ENCODE data around the gene IL34. TPM values are rescaled to one million over a fixed set of nuclear protein-coding genes. Genes with fewer than 3 reads are reported as not detected.
A peak's percentile ranks its signal among the peaks of the same experiment; 100 is the strongest.

The IL34 gene
- total RNA-seq, 6 donors from 2014 or later = 3.0 to 32.1 (median 14.8) TPM

DNA sequence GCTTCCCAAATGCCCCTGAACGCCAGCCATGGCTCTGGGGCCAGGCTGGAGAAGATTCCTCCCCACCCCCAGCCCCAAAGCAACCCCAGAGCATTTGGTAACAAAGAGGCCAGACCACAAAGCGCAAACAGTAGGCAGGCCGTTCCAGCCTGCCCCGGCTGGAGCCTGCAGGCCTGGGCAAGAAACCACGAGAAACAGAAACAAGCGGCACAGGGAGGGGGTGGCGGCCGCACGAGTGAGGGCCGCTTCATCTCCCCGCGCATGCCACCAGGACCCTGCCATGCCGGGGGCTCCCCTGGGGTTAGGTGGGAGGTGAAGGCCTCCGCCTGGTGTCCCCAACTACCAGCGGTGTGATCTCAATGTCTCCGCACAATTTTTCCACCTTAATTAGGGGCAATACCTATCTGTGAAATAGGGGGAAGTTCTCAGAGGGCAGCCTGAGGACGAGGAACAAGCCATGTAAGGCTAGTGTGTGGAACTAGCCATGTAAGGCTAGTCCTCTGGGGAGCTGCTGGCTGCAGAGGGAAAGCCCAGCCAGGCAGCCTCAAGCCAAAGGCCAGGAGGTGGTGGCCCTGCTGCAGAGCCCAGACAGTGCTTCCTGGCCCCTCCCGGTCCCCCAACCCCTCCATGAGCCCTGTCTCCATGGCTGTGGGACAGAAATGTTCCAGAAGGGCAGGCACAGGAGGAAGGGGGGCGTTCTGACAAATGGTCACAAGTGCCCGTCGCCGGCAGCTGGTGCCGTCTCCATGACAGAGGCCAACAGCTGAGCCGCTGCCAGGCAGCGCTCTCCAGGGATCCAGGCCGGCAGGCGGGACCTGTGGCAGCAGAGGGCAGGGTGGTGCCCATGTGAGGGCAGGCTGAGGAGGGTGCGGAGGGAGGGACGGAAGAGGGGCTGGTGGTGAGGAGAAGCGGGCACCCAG lies 54.0 kb downstream of the IL34 start:
- peaks cover 0 to 5% (median 0%) of the 10 kb centered on the region in 4 donors for H3K36me3 ChIP-seq
- 70 to 82% methylated on average over 14 to 30 of the region's 30 CpGs for WGBS, 2 donors
- no peaks in the 10 kb centered on the region for H3K27me3 ChIP-seq
- peak overlapping the region in 3 of 4 donors; percentile 48 to 74 (median 63) for H3K27ac ChIP-seq
- peaks cover 49 to 70% (median 62%) of the 10 kb centered on the region in 4 donors for H3K4me1 ChIP-seq
- H3K9me3 ChIP-seq = no peaks in the 10 kb centered on the region
- no peak overlapping the region for H3K4me3 ChIP-seq
- TF ChIP-seq POLR2A (IDR thresholded peaks at IDR 0.05) = no peak
- peak in 1 of 2 donors; percentile 26 for TF ChIP-seq POLR2AphosphoS5 (IDR thresholded peaks at IDR 0.05)
- peak in 1 of 2 donors; percentile 76 for DNase-seq
- ATAC-seq (ENCODE audit: low FRiP score in 2 of 2) = no peak

DNA sequence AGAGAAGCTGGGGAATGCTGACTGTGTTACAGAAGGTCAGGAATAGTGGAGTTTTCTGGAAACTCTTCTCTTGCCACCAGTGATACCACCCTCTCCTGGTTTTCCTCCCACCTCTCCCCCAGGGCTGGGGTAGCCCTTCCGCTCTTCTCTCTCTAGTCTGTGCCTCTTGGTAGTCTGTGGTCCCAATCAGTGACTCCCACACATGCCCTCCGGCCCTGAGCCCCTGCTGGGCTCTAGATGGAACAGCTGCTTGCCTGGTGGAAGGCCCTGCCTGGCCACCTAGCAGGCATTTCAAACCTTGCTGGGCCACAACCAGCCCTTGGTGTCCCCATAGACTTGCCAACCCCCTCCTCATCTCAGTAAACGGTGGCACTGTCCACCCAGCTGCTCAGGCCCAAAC lies 54.7 kb downstream of the IL34 start:
- peaks cover 42 to 63% (median 56%) of the 10 kb centered on the region in 4 donors for H3K4me1 ChIP-seq
- H3K27me3 ChIP-seq = no peaks in the 10 kb centered on the region
- H3K36me3 ChIP-seq = peaks cover 0 to 5% (median 0%) of the 10 kb centered on the region in 4 donors
- no peaks in the 10 kb centered on the region for H3K9me3 ChIP-seq
- no peak overlapping the region for H3K4me3 ChIP-seq
- DNase-seq = no peak
- no peak for ATAC-seq (ENCODE audit: low FRiP score in 2 of 2)
- TF ChIP-seq POLR2AphosphoS5 (IDR thresholded peaks at IDR 0.05) = no peak
- no peak for TF ChIP-seq CTCF (IDR thresholded peaks at IDR 0.05)
- peak overlapping the region in 3 of 4 donors; percentile 48 to 74 (median 63) for H3K27ac ChIP-seq
- WGBS, 2 donors = 85% methylated on average over 2 of the region's 3 CpGs

DNA sequence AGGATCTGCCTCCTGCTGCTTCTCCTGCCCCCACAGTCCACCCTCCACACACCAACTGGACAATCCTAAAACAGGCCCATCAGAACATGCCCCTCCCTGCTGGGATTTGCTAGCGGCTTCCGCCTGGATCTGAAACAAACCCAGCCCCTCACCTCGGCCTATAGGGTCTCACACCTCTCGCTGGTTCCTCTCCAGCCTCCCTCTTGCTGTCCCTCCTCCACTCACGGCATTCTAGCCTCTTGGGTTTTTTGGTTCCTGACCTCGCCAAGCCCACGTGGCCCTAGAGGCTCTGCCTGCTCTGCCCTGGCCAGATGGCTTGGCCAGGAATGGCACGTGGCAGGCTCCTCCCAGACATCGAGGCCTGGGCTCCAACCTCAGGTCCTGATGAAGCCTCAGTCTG lies 55.2 kb downstream of the IL34 start:
- ATAC-seq (ENCODE audit: low FRiP score in 2 of 2) (no peak), DNase-seq (no peak)
- TF ChIP-seq EP300 (IDR thresholded peaks at IDR 0.05) (no peak), CTCF (IDR thresholded peaks at IDR 0.05) (no peak), POLR2AphosphoS5 (IDR thresholded peaks at IDR 0.05) (no peak), POLR2A (IDR thresholded peaks at IDR 0.05) (no peak)
- no peak overlapping the region for H3K4me3 ChIP-seq
- WGBS, 2 donors = 87 to 88% methylated on average over 8 to 9 of the region's 9 CpGs
- peaks cover 0 to 5% (median 0%) of the 10 kb centered on the region in 4 donors for H3K36me3 ChIP-seq
- H3K27me3 ChIP-seq = no peaks in the 10 kb centered on the region
- peaks cover 41 to 63% (median 54%) of the 10 kb centered on the region in 4 donors for H3K4me1 ChIP-seq
- peak overlapping the region in 3 of 4 donors; percentile 48 to 74 (median 63) for H3K27ac ChIP-seq
- H3K9me3 ChIP-seq = no peaks in the 10 kb centered on the region

GRCh38 chr16:70701998-70702397 lies 55.6 kb downstream of the IL34 start:
- 89 to 91% methylated on average over 8 of the region's 8 CpGs for WGBS, 2 donors
- H3K4me3 ChIP-seq = no peak overlapping the region
- no peaks in the 10 kb centered on the region for H3K27me3 ChIP-seq
- peaks cover 0 to 5% (median 0%) of the 10 kb centered on the region in 4 donors for H3K36me3 ChIP-seq
- H3K9me3 ChIP-seq = no peaks in the 10 kb centered on the region
- H3K4me1 ChIP-seq = peaks cover 41 to 63% (median 54%) of the 10 kb centered on the region in 4 donors
- H3K27ac ChIP-seq = peak overlapping the region in 3 of 4 donors; percentile 63 to 81 (median 74)
- no peak for TF ChIP-seq POLR2AphosphoS5 (IDR thresholded peaks at IDR 0.05)
- ATAC-seq (ENCODE audit: low FRiP score in 2 of 2) (no peak), DNase-seq (no peak)

- Histone ChIP-seq H3K36me3 (peaks cover 0 to 5% (median 0%) of the 10 kb centered on the region in 4 donors), H3K4me3 (no peak overlapping the region), H3K4me1 (peaks cover 41 to 63% (median 54%) of the 10 kb centered on the region in 4 donors), H3K27ac (peak overlapping the region; percentile 31 to 81 (median 68)), H3K27me3 (no peaks in the 10 kb centered on the region), H3K9me3 (no peaks in the 10 kb centered on the region)
- no peak for TF ChIP-seq POLR2AphosphoS5 (IDR thresholded peaks at IDR 0.05)
- TF ChIP-seq EP300 (IDR thresholded peaks at IDR 0.05) = no peak
- TF ChIP-seq CTCF (IDR thresholded peaks at IDR 0.05) = no peak
- no peak for TF ChIP-seq POLR2A (IDR thresholded peaks at IDR 0.05)
- WGBS, 2 donors = 49 to 67% methylated on average over 6 to 8 of the region's 8 CpGs
- DNase-seq (no peak), ATAC-seq (ENCODE audit: low FRiP score in 2 of 2) (no peak)
Observed at GRCh38 chr16:70702624-70703023, 56.3 kb downstream of the IL34 start.

Measured in upper lobe of left lung (tissue), 6 donors.